Endothelial cell of umbilical vein (primary cell): Measurements from ENCODE around the gene RIMBP2. TPM values are rescaled to one million over a fixed set of nuclear protein-coding genes. Genes with fewer than 3 reads are reported as not detected.

Source experiments
- BruUV-seq: library from RNA; stranded (reverse); fragments of 400-500 nt; replicated peaks from 2 replicates; lab custom pipeline; 2021; lab: Mats Ljungman, UMichigan
- CTCF ChIA-PET: fragments of 300-600, 350-600 bp; sonication (Branson Sonifier 250); formaldehyde crosslinking; loops from one replicate; lab custom pipeline; 2021; ENCODE audit warnings: antibody characterized with exemption, inconsistent platforms; lab: Charles Lee
- POLR2A ChIA-PET: fragments of 300-600, 350-600 bp; sonication (Branson Sonifier 250); formaldehyde crosslinking; loops from one replicate; lab custom pipeline; 2021; ENCODE audit warnings: antibody characterized with exemption, inconsistent platforms; lab: Charles Lee
- DNase-seq: peaks from one replicate; pipeline ENCODE4 v3.0.0-alpha.2; 2011; ENCODE audit warnings: low read depth, low spot score
- FAIRE-seq: peaks from 2 replicates; lab custom pipeline; 2011; peaks lifted over from hg19 to GRCh38; lab: Jason Lieb, UNC
- H2AFZ ChIP-seq: 2 replicates; pipeline ENCODE4 v1.6.0; 2012; ENCODE audit warnings: low read depth, low read length, control low read depth, inconsistent platforms
- H3K27ac ChIP-seq: 2 replicates; pipeline ENCODE4 v1.5.1; 2011; ENCODE audit warnings: low read depth, mild to moderate bottlenecking, control low read depth, low read length, moderate library complexity; ENCODE audit not compliant: insufficient read depth
- H3K27me3 ChIP-seq, 2 experiments: 2 replicates each; pipeline versions ENCODE4 v1.6.0 to v1.6.1; 2011; ENCODE audit warnings: low read length in 2 of 2, mixed read lengths in 1 of 2; ENCODE audit not compliant: control insufficient read depth in 2 of 2, insufficient read depth in 2 of 2
- H3K36me3 ChIP-seq, 2 experiments: 2 replicates in 1 of 2; 3 replicates in 1 of 2; pipeline ENCODE4 v1.5.1; 2011; ENCODE audit warnings: low read length in 2 of 2, mild to moderate bottlenecking in 1 of 2, moderate library complexity in 1 of 2; ENCODE audit not compliant: control insufficient read depth in 2 of 2, insufficient read depth in 2 of 2; ENCODE audit errors: extremely low read depth in 1 of 2
- H3K4me1 ChIP-seq: 3 replicates; pipeline ENCODE4 v1.5.1; 2011; ENCODE audit warnings: mild to moderate bottlenecking, low read length; ENCODE audit not compliant: control insufficient read depth, insufficient read depth; ENCODE audit errors: extremely low read depth
- H3K4me2 ChIP-seq: 2 replicates; pipeline ENCODE4 v1.6.1; 2011; ENCODE audit warnings: low read length, control low read depth, mixed read lengths; ENCODE audit not compliant: insufficient read depth
- H3K4me3 ChIP-seq, 3 experiments: fragments of 200-600 bp in 1 of 3; sonication (generic), shearing (Covaris generic) in 1 of 3; replicated peaks in 1 of 3; 2 replicates each; pipeline ENCODE4 v1.5.1; 2011 to 2016; ENCODE audit warnings: control low read depth in 3 of 3, low read length in 3 of 3, mild to moderate bottlenecking in 2 of 3, inconsistent platforms in 1 of 3, low read depth in 1 of 3, moderate library complexity in 1 of 3; ENCODE audit not compliant: insufficient read depth in 1 of 3
- H3K79me2 ChIP-seq: 2 replicates; pipeline ENCODE4 v1.6.0; 2012; ENCODE audit warnings: low read length, inconsistent platforms; ENCODE audit not compliant: control insufficient read depth, insufficient read depth
- H3K9ac ChIP-seq: replicated peaks from 2 replicates; pipeline ENCODE3; 2011; ENCODE audit warnings: low read length, control low read depth; ENCODE audit not compliant: insufficient read depth; ENCODE audit errors: extremely low read depth
- H3K9me1 ChIP-seq: replicated peaks from 3 replicates; pipeline ENCODE4 v1.6.0; 2011; ENCODE audit warnings: mild to moderate bottlenecking, low read length; ENCODE audit not compliant: control insufficient read depth, insufficient read depth; ENCODE audit errors: extremely low read depth
- H3K9me3 ChIP-seq: replicated peaks from 2 replicates; pipeline ENCODE4 v1.5.1; 2012; ENCODE audit warnings: low read length, inconsistent platforms; ENCODE audit not compliant: control insufficient read depth, insufficient read depth
- H4K20me1 ChIP-seq: replicated peaks from 2 replicates; pipeline ENCODE3; 2011; ENCODE audit warnings: mild to moderate bottlenecking, low read length; ENCODE audit not compliant: control insufficient read depth, insufficient read depth; ENCODE audit errors: extremely low read depth
- CTCF ChIP-seq, 2 donors: IDR thresholded peaks; 1 replicate in 1 of 2; 2 replicates in 1 of 2; pipeline ENCODE4 v1.5.1; 2011; ENCODE audit warnings: low read length in 2 of 2, mild to moderate bottlenecking in 2 of 2, moderate library complexity in 2 of 2, control low read depth in 1 of 2, inconsistent platforms in 1 of 2, low read depth in 1 of 2; ENCODE audit not compliant: insufficient read depth in 1 of 2; ENCODE audit errors: extremely low read depth in 1 of 2
- EZH2 ChIP-seq: IDR thresholded peaks from 2 replicates; pipeline ENCODE4 v1.6.1; 2012; ENCODE audit warnings: borderline replicate concordance, low read depth, mild to moderate bottlenecking, moderate library complexity, low read length, inconsistent platforms; ENCODE audit not compliant: severe bottlenecking
- FOS ChIP-seq: IDR thresholded peaks from 2 replicates; pipeline ENCODE4 v1.6.1; 2011; ENCODE audit warnings: mild to moderate bottlenecking, low read length, moderate library complexity, borderline replicate concordance; ENCODE audit not compliant: insufficient read depth
- GATA2 ChIP-seq: IDR thresholded peaks from 2 replicates; pipeline ENCODE4 v1.7.0; 2011; ENCODE audit warnings: low read depth, mild to moderate bottlenecking, moderate library complexity, mixed read lengths, low read length; ENCODE audit not compliant: insufficient read length, insufficient read depth
- JUN ChIP-seq: IDR thresholded peaks from 2 replicates; pipeline ENCODE4 v1.6.1; 2011; ENCODE audit warnings: borderline replicate concordance, low read depth; ENCODE audit not compliant: insufficient read length, insufficient read depth
- MAX ChIP-seq: IDR thresholded peaks from 2 replicates; pipeline ENCODE4 v1.6.1; 2011; ENCODE audit not compliant: insufficient read depth, insufficient read length
- MYC ChIP-seq: IDR thresholded peaks from one replicate; pipeline ENCODE4 v1.6.1; 2011; ENCODE audit warnings: mild to moderate bottlenecking, low read depth, low read length
- POLR2A ChIP-seq: IDR thresholded peaks from 2 replicates; pipeline ENCODE4 v1.6.1; 2012; ENCODE audit warnings: low read depth, mild to moderate bottlenecking, control low read depth, low read length
- POLR2AphosphoS5 ChIP-seq: IDR thresholded peaks from 2 replicates; pipeline ENCODE4 v1.6.1; 2012; ENCODE audit warnings: low read depth, mild to moderate bottlenecking, control low read depth, low read length, moderate library complexity; ENCODE audit not compliant: insufficient read depth
- dilution Hi-C: fragments of 300-500 bp; cut with MboI; formaldehyde crosslinking; loops from one replicate; pipeline ENCODE4 v1.15.0; 2019; ENCODE audit warnings: low sequenced_read_pairs; ENCODE audit not compliant: extremely low pct_ligation_motif_present
- intact Hi-C: fragments of 100-400 bp; cut with micrococcal nuclease; formaldehyde crosslinking; loops from one replicate; pipeline ENCODE4 v1.10.0; 2022
- polyA plus RNA-seq, 4 experiments: library from polyadenylated mRNA; depleted of rRNA in 3 of 4; stranded (reverse) in 3 of 4; unstranded in 1 of 4; fragments of >200 nt; gene quantifications; 2 replicates each; pipeline versions ENCODE4 v1.2.1 to v1.2.3, GENCODE V29; 2011 to 2012; ENCODE audit warnings: missing spikeins in 1 of 4
- total RNA-seq: library from RNA; stranded (reverse); gene quantifications from 2 replicates; pipeline ENCODE4 v1.2.3, GENCODE V29; 2021

The RIMBP2 gene
- total and polyA plus RNA-seq, 2 donors (not counting 3 experiments of a cell fraction or from before 2014, with no cell fraction given): 0.04 TPM; not detected in 1

GRCh38 chr12:130465626-130466025 lies 250.5 kb downstream of the RIMBP2 start:
- TF ChIP-seq CTCF (IDR thresholded peaks at IDR 0.05; ENCODE audit: extremely low read depth in 1 of 2, insufficient read depth in 1 of 2, low read depth in 1 of 2, low read length in 2 of 2) (no peak), GATA2 (no peak), JUN (no peak), MAX (no peak), POLR2AphosphoS5 (no peak), MYC (no peak), POLR2A (no peak), FOS (no peak), EZH2 (no peak)
- Histone ChIP-seq H3K79me2 (no peaks in the 10 kb centered on the region), H3K4me3 (no peak overlapping the region), H2AFZ (no peak overlapping the region), H3K4me1 (no peaks in the 10 kb centered on the region), H3K27ac (no peak overlapping the region), H3K36me3 (no peaks in the 10 kb centered on the region), H3K4me2 (no peak overlapping the region), H3K9me1 (no peaks in the 10 kb centered on the region), H3K9ac (no peak overlapping the region), H3K9me3 (peaks cover 11% of the 10 kb centered on the region), H4K20me1 (no peaks in the 10 kb centered on the region), H3K27me3 (no peaks in the 10 kb centered on the region)
- no peak for DNase-seq
- CTCF ChIA-PET: no interaction called here
- POLR2A ChIA-PET: no interaction called here
- BruUV-seq: no TSS peak
- no peak for FAIRE-seq
- intact Hi-C loops: no loop called here
- dilution Hi-C loops: no loop called here
